ENCODE results near the gene TLX2.
"Not testable (repeated sequence)": the region's sequence is repeated elsewhere in the genome, so short reads cannot be mapped to it uniquely, and the experiment has no call there.

The TLX2 gene

DNA sequence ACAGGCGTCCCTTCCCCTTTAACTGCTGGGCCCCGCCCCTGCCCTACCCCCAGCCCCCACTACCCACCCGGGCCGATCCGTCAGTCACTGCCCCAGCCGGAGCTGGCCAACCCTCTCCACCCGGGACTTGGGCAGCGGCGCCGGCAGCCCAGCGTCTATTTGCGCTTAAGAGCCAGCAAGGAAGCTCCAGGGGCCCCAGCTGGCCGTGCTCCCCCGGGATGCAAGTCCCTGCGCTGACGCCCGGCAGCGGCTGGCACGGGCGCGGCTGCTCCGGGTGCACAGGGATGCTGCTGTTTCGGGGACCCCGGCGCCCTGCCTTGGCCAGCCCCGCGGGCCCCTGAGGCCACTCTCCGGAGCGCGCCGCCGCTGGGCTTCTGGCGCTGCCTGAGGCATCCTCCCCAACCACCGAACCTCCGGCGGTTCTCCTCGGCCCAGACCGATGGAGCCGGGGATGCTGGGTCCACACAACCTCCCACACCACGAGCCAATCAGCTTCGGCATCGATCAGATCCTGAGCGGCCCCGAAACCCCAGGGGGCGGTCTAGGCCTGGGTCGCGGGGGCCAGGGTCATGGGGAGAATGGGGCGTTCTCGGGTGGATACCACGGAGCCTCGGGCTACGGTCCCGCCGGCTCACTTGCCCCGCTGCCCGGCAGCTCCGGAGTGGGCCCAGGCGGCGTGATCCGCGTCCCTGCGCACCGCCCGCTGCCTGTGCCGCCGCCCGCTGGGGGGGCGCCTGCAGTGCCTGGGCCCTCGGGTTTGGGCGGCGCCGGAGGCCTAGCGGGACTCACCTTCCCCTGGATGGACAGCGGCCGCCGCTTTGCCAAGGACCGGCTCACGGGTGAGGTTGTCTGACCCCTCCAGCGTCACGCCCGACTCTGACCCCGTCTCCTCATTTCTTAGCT, at the start of gene TLX2:
Gene TLX2 (plus strand): TSS at position 83 of the 903 bp plus-strand sequence. CDS start 357 bp downstream, at position 440.
- no peak for DNase-seq

DNA sequence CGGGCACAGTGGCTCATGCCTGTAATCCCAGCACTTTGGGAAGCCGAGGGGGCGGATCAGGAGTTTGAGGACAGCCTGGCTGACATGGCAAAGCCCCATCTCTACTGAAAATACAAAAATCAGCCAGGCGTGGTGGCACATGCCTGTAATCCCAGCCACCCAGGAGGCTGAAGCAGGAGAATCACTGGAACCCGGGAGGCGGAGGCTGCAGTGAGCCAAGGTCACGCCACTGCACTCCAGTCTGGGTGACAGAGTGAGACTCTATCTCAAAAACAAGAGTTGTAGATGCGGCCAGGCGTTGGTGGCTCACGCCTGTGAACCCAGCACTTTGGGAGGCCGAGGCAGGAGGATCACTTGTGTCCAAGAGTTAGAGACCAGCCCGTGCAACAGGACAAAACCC, 43.5 kb upstream of the TLX2 start:
- not testable (repeated sequence) for DNase-seq

DNA sequence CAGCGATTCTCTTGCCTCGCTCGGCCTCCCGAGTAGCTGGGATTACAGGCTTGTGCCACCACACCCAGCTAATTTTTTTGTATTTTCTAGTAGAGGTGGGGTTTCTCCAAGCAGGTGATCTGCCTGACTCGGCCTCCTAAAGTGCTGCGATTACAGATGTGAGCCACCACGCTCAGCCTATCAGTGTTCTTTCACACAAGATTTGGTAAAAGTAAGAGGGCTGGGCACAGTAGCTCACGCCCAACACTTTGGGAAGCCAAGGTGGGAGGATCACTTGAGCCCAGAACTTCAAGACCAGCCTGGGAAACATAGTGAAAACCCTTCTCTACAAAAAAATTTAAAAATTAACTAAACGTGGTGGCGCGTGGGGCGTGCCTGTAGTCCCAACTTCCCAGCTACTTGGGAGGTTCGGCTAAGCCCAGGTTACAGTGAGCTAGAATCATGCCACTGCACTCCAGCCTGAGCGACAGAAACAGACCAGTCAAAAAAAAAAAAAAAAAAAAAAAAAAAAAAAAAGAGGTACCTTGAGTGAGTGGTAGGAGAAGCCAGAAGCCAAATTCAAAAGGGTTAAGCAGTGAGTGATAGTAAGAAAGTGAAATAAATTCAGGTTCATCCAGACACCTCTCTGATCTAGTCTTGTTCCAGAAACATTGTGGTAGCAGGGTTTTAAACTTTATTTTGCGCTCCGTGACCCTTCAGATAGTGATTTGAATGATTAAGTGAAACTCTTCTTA, 42.8 kb upstream of the TLX2 start:
- DNase-seq: no peak

DNA sequence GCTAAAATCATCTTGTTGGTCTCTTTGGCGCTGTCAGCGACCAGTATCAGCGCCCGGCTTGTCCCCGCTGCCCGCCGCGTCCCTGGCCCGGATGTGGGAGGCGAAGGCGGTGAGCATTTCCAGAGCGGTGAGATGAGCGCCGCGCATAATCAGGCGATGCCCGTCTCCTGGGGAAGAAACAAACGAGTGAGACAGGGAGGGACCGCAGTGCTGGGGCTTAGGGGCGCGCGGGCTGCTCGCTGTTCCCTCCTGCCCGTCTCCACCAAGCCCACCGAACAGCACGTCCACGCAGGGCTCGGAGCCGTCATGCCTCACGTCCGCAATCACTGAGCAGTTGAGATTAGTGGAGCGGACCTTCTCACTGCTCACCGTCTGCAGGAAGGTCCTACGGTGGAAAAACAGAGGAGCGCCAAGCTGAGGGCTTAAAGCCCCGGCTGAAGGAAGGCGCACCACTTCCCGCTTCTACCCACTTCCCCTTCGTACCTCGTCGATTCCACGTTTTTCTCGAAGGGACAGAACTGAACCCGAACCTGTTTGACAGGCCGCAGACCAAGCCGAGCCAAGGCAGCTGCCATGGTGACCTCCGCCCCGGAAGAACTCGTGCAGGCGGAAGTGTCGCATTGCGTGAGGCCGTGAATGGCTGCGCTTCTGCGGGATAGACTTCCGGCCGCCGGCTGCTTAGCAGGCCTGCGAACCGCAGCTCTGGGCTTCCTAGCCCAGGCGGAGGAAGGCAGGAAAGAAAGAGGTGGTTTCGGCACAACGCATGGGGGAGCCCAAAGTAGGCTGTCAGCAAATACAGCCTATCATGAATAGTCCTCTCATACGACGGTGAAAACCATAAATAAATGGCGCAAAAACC, 41.9 kb upstream of the TLX2 start, which contains the start of gene MRPL53:
Gene MRPL53 (minus strand): TSS at position 595 of the 859 bp plus-strand sequence. CDS start 20 bp downstream, at position 575.
- peak; percentile 86 for DNase-seq

DNA sequence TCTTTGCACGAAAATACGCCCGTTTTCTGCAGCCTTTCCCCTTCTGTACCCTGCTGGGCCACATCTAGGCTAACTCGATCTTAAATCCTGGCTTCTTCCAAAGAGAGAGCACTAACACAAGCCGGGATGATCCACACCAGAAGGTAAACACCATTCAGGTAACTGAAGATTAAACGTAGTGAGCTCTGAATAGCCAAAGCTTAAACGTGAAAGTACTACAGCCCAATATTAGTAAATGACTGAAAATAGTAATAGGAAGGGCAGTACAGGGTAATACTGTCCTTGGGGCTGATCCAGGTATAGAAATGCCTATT, 41.3 kb upstream of the TLX2 start:
- DNase-seq: no peak

DNA sequence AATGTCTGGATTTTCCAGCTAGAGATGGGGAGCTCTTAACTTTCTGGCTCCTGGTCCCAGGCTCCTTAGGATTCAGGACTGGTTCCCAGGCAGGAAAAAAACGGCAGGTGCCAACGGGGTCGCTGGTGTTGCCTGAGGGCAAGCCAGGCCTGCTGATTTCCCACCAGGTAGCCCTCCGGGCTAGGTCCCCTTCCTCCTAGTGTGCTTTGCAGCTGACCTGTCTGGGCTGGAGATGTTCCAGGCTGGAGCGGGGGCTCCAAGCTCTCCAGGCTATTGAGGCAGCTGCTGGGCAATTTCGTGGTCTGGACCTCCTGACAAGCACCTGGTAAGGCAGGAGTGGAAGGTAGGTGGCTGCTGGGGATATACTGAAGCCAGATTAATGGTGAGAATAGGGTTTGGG, 39.8 kb upstream of the TLX2 start:
- DNase-seq: no peak

DNA sequence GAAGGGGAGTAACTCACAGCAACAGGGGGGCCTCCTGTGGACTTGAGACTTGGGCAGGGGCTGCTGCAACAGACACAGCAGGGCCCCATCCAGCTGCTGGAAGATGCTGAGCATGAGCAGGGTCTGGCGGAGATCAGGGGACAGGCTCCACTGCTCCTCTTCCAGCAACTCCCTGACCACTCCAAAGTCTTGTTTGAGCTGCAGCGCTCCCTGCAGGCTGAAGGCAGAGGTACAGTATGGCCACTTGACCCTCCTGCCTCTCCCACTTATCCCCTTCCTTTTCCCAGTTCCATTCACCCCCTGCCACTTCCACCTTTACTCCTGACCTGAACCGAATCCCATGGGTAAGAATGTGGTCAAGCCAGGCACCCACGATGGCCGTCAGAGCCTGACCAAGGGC, 39.4 kb upstream of the TLX2 start:
- no peak for DNase-seq

DNA sequence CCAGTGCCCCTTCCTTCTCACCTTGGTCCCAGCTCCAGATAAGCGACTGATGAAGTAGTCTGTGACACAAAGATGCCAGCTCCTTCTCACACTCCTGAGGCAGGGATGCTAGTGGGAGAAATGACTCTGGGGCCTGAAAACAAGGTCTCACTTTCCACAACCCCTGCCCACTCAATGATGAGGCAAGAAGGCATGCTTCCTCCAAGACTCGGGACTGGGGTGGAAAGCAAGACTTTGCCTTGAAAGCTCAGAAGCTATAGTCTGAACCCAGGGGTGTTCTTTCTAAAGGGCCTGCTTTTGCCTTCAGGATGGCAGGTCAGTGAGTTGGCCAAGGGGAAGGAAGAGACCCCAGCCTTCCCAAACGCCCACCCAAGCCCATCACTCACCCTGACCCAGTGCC, 32.8 kb upstream of the TLX2 start:
- no peak for DNase-seq

DNA sequence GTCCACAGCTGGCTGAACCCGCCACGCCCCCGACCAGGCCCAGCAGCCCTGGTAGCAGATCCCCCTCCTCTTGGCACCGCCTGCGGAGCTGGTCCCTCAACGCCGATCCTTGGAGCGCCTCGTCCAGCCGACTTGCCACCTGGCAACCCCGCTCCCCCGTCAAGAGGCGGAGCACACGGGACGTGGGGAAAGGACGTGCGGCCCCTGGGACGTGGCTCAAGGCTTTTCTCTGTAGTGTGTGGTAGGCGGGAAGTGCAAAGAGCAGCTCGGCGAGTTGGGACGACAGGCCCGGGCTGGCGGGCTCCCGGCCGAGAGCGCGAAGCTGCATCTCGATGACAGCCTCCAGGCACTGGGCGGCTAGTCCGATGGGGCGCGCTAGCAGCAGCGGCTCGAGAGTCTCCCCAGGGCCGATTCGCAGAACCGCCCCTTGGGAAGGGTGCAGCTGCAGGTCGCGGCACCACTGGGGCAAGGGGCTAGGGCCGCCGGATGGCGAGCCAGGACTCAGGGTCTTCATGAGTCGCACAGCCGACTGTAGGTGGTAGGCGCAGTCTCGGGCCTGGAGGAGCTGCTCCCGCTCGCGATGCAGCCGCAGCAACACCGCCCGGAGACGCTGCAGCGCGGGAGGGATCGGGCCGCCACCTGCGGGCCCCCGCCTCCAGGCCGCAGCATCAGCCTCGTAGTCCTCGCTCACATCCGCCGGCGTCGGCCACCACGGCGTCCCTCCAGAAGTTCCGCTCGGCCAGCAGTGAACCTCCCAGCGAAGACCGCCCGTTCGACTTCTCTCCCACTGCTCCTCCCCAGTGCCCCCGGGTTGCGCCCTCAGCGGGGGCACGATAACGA, 32.1 kb upstream of the TLX2 start:
- peak in 1 of 2 experiments; percentile 72 for DNase-seq

DNA sequence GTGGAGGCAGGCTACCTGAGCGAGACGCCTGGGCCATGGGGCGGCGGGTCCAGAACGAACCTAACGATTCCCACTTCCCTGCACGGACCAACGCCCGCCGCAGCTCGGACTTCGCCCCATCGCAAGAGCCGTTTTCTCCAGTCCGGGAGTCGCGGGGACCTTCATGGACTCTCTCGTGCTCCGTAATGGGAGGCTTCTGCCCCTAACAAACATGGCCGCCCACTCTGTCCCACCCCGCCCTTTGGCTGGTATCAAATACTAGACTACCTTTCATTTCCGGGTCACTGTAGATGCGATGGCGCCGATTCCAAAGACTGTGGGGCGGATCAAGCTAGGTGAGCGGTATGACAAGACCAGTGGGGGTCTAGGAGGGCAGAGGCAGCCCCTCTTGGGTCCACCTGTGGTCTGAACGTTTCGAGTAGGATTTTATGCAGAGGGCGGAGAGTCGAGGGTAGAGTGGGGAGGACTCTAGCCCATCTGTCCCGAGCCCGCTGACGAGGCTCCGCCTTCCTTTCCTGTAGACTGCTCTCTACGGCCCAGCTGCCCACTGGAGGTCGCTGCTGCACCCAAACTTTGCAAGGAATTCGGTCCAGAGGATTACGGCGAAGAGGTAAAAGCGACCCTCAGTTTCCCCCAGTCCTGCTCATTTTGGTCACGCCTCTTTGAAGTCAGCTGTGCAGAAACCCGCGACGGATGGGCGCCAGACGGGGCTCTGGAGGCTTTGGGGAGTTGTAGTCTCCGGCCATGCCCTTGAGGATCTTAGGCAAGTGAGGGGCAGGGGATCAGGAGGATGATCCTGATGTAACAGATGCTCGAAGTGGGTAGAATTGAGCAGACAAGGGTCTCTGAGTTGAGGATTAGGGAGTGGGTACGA, 31.2 kb upstream of the TLX2 start, which contains the start of the genes CCDC142 and TTC31:
Gene CCDC142 (minus strand): TSS at position 198 of the 874 bp plus-strand sequence. CDS start 161 bp downstream, at position 37.
Gene TTC31 (plus strand): TSS at position 281 of the 874 bp plus-strand sequence. CDS start 15 bp downstream, at position 296.
- DNase-seq: peak; percentile 82 to 97

DNA sequence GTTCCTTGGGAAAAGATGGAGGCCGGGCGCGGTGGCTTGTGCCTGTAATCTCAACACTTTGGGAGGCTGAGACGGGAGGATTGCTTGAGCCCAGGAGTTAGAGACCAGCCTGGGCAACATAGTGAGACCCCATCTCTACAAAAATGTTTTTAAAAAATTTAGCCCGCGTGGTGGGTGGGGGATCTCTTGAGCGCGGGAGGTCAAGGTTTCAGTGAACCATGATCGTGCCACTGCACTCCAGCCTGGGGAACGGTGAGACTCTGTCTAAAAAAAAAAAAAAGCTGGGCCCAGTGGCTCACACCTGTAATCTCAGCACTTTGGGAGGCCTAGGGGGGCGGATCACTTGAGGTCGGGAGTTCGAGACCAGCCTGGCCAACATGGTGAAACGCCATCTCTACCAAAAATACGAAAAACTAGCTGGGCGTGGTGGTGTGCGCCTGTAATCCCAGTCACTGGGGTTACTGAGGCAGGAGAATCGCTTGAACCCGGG, 30.5 kb upstream of the TLX2 start:
- not testable (repeated sequence) for DNase-seq

DNA sequence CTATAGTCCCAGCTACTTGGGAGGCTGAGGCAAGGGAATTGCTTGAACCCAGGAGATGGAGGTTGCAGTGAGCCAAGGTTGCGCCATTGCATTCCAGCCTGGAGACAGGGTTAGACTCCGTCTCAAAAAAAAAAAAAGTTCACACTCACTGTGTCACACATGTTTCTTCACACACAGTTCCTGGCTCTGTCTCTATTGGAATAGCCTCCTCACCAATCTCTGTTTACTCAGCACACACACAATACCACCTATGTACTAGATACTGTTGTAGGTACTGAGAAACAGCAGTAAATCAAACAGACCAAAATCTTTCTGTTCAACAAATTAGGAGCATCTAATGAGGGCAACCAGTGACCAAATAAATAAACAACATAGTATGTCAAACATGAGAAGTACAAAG, 28.1 kb upstream of the TLX2 start:
- no peak for DNase-seq

DNA sequence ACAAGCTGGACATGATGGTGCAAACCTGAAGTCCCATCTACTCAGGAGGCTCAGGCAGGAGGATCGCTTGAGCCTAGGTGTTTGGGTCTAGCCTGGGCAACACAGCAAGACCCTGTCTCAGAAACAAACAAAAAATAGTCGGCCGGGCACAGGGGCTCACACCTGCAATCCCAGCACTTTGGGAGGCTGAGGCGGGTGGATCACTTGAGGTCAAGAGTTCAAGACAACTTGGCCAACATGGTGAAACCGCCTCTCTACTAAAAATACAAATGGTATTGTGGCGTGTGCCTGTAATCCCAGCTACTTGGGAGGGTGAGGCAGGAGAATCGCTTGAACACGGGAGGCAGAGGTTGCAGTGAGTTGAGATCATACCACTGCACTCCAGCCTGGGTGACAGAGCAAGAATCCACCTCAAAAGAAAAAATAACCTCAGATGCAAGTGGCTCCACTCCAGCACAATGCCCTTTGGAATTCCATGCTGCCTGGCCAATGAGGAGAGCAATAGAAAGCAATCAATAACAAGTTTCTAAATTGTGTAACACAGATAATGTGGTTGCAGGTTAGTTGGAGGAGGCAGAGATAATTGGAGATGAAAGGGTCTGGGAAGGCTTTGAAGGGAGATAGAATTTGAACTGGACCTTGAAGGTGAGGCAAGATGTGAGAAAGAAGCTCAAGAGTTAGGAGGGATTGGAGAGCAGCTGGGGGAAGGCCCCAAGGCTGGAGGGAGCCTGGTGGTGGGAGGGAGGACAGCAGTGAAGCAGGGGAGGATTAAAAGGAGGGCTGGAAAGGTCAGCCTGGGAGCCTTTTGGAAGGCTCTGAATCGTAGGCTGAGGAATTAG, 25.4 kb upstream of the TLX2 start:
- DNase-seq: no peak

DNA sequence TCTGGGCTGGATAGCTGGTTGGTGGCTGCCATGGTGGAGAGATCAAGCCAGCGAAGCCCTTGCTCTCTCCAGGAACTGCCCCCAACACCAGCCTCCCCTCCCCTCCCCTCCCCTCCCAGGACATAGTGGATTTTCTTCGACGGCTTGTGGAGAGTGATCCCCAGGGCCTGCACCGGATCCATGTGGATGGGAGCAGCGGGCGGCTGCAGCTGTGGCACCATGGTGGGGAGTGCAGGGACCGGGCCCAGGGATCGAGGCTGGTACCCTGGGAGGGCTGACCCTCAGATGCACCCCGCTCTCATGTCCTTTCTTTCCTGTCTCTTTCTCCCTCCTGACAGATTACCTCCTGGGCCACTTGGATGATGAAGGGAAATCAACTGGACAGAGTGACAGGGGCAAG, 24.3 kb upstream of the TLX2 start:
- no peak for DNase-seq

DNA sequence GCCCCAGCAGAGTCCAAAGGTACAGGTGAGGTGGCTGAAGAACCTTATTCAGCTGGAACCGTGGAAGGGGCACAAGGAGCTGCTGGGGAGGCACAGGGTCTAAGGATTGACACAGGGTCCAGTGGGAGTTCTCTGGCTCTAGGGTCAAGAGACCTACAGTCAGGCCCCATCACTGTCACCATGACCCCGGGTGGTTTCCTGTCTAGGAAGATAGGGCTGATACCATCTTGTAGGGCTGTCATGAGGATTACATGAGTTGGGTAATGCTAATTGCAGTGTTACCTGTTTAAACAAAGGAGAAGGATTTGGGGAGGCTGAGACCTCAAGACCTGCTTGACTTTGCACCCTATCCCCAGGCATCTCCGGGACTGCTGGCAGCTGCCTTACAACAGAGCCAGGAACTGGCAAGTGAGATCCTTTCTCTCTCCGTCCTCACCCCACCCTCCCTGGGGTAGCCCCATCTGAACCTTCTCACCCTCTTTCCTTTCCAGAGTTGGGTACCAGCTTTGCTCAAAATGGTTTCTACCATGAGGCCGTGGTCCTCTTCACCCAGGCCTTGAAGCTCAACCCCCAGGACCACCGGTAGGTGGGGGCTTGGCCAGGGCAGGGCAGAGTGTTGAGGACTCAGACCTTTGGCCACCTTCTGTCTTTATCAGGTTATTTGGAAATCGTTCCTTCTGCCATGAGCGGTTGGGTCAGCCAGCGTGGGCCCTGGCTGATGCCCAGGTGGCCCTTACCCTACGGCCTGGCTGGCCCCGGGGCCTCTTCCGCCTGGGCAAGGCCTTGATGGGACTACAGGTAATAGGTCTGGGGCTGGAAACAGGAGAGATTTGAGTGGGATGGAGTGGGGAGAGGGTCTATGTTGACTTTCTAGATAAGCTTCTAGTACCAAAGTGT, 22.4 kb upstream of the TLX2 start:
- no peak for DNase-seq

DNA sequence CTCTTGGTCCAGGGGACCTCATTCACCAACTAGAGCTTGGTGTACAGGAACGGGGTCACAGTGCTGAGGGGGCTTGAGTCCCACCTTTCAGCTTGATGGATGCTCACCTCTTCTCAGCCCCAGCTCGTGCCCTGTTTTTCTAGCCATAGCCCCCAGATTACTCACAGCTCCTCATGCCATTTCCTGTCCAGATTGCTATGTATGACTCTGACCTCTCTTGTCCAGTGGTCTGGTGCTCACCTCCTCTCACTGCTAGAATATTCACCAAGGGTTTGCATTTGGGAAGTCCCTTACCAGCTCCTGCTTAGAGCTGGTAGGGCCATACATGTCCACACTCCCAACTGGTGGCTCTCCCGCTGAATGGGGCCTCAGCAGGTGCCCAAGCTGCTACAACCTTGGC, 20.7 kb upstream of the TLX2 start:
- no peak for DNase-seq

DNA sequence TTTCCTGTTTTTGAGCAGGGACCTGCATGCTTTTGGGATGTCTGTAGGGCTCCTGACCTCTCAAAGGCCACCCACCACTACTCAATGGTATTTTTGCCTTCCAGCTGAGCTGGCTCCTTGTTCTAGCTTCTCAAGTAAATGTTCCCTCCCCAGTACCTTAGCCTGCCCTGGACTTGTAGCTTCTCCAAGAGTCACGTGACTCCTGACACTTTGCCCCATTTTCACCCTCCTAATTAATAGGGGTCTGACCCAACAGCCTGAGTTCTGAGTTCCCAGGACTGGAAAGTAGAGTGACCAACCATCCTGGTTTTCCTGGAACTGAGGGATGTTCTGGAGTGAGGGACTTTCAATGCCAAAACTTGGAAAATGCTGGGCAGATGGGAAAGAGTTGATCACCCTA, 18.8 kb upstream of the TLX2 start:
- no peak for DNase-seq

DNA sequence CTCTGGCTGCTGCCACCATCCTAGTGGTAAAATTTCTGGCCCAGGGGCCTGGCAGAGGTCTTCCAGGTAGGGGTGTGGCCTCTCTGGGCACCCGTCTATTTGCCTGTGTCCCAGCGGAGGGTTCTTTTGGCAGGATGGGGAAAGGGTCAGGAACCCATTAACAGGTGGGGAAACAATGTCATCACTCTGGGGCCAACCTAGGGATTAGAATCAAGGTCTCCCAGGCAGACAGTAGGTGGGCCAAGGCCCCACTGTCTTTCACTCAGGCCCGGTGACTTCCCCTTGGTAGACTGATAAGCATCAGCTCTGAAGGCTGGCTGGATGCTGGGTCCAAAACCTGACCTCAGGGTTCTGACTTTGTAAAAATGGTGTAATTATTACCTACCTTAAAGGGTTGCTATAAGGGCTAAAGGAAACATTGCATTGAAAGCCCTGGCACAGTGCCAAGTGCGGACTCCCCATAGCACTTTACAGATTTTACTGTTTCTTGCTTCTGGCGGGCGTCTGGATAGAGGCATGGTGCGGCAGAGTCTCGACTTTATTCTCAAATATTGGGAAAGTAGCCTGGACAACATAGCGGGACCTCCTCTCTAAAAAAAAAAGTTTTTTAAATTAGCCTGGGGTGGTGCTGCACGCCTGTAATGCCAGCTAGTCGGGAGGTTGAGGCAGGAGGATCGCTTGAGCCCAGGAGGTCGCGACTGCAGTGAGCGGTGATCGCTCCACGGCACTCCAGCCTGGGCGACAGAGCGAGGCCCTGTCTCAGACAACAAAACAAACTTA, 17.1 kb upstream of the TLX2 start:
- DNase-seq: no peak

Measured in SW 1271 (cell line).